ENCODE data around the gene IPO4. TPM values are rescaled to one million over a fixed set of nuclear protein-coding genes. Genes with fewer than 3 reads are reported as not detected.

Gene IPO4
- total RNA-seq, 2 donors from 2014 or later, result 56.3 to 67.4 TPM

- Mint-ChIP-seq H3K27me3 (ENCODE audit: insufficient read depth) (no peaks in the 10 kb centered on the region), H3K4me1 (peaks cover 8% of the 10 kb centered on the region), H3K4me3 (peak overlapping the region; percentile 77), H3K36me3 (ENCODE audit: low read depth) (peaks cover 51% of the 10 kb centered on the region), H3K9me3 (peaks cover 12% of the 10 kb centered on the region), H3K27ac (peak overlapping the region; percentile 96)
- TF ChIP-seq CTCF (conservative IDR thresholded peaks at IDR 0.05), result no peak
- H3K27me3 ChIP-seq (ENCODE audit: control insufficient read depth, insufficient read depth, low read length, poor library complexity, severe bottlenecking), result no peaks in the 10 kb centered on the region
- DNase-seq, result no peak
- H3K4me3 ChIP-seq (ENCODE audit: low read length), result peak overlapping the region; percentile 91
- no peaks in the 10 kb centered on the region for H3K4me1 ChIP-seq (ENCODE audit: control insufficient read depth, insufficient read depth, low read length)
- peaks cover 4% of the 10 kb centered on the region for H3K9me3 ChIP-seq (ENCODE audit: control insufficient read depth, low read length)
- peak overlapping the region; percentile 96 for H3K27ac ChIP-seq (ENCODE audit: low read depth, low read length)
- H3K9ac ChIP-seq (ENCODE audit: extremely low read depth, low read length, poor library complexity, severe bottlenecking), result peak overlapping the region; percentile 93
- WGBS, 2 experiments (ENCODE audit: insufficient coverage in 1 of 2, insufficient read length in 1 of 2), result 28 to 38% methylated on average over 22 to 33 of the region's 33 CpGs
- H3K36me3 ChIP-seq (ENCODE audit: control insufficient read depth, insufficient read depth, low read length), result peaks cover 37% of the 10 kb centered on the region
These were observed 7.7 kb upstream of the IPO4 start for GRCh38 chr14:24196071-24197055.

GRCh38 chr14:24195186-24196070 is 6.8 kb upstream of the IPO4 start, which contains the start of gene TM9SF1:
TM9SF1 (minus strand) TSS chr14:24195441; CDS start chr14:24195019, 422 bp downstream.
- Histone ChIP-seq H3K4me1 (ENCODE audit: control insufficient read depth, insufficient read depth, low read length) (no peaks in the 10 kb centered on the region), H3K27ac (ENCODE audit: low read depth, low read length) (peak within 1 kb of the TSS; percentile 96), H3K4me3 (ENCODE audit: low read length) (peak within 1 kb of the TSS; percentile 91), H3K9ac (ENCODE audit: extremely low read depth, low read length, poor library complexity, severe bottlenecking) (peak within 1 kb of the TSS; percentile 93), H3K9me3 (ENCODE audit: control insufficient read depth, low read length) (no peaks in the 10 kb centered on the region), H3K27me3 (ENCODE audit: control insufficient read depth, insufficient read depth, low read length, poor library complexity, severe bottlenecking) (no peaks in the 10 kb centered on the region), H3K36me3 (ENCODE audit: control insufficient read depth, insufficient read depth, low read length) (peaks cover 39% of the 10 kb centered on the region)
- no peak for TF ChIP-seq CTCF (conservative IDR thresholded peaks at IDR 0.05)
- Mint-ChIP-seq H3K4me3 (peak within 1 kb of the TSS; percentile 77), H3K27me3 (ENCODE audit: insufficient read depth) (no peaks in the 10 kb centered on the region), H3K4me1 (peaks cover 8% of the 10 kb centered on the region), H3K36me3 (ENCODE audit: low read depth) (peaks cover 51% of the 10 kb centered on the region), H3K9me3 (peaks cover 3% of the 10 kb centered on the region), H3K27ac (peak within 1 kb of the TSS; percentile 96)
- peak; percentile 95 for DNase-seq
- WGBS, 2 experiments (ENCODE audit: insufficient coverage in 1 of 2, insufficient read length in 1 of 2), result 0% methylated on average over 50 to 89 of the region's 89 CpGs

GRCh38 chr14:24194873-24195185 is 6.2 kb upstream of the IPO4 start:
- H3K9ac ChIP-seq (ENCODE audit: extremely low read depth, low read length, poor library complexity, severe bottlenecking), result peak overlapping the region; percentile 93
- peaks cover 41% of the 10 kb centered on the region for H3K36me3 ChIP-seq (ENCODE audit: control insufficient read depth, insufficient read depth, low read length)
- no peak for DNase-seq
- H3K9me3 ChIP-seq (ENCODE audit: control insufficient read depth, low read length), result no peaks in the 10 kb centered on the region
- H3K4me1 Mint-ChIP-seq, result peaks cover 8% of the 10 kb centered on the region
- H3K27ac Mint-ChIP-seq, result peak overlapping the region; percentile 77
- H3K27me3 Mint-ChIP-seq (ENCODE audit: insufficient read depth), result no peaks in the 10 kb centered on the region
- TF ChIP-seq CTCF (conservative IDR thresholded peaks at IDR 0.05), result no peak
- H3K27ac ChIP-seq (ENCODE audit: low read depth, low read length), result peak overlapping the region; percentile 96
- 63 to 94% methylated on average over 3 to 8 of the region's 8 CpGs for WGBS, 2 experiments (ENCODE audit: insufficient coverage in 1 of 2, insufficient read length in 1 of 2)
- H3K4me3 ChIP-seq (ENCODE audit: low read length), result peak overlapping the region; percentile 91
- no peaks in the 10 kb centered on the region for H3K9me3 Mint-ChIP-seq
- H3K27me3 ChIP-seq (ENCODE audit: control insufficient read depth, insufficient read depth, low read length, poor library complexity, severe bottlenecking), result no peaks in the 10 kb centered on the region
- peaks cover 47% of the 10 kb centered on the region for H3K36me3 Mint-ChIP-seq (ENCODE audit: low read depth)
- H3K4me1 ChIP-seq (ENCODE audit: control insufficient read depth, insufficient read depth, low read length), result no peaks in the 10 kb centered on the region
- H3K4me3 Mint-ChIP-seq, result peak overlapping the region; percentile 77

Data from endodermal cell (in vitro differentiated cells).